SW480 (cell line): ENCODE results near the gene RXRG.

Source experiments
- DNase-seq: peaks from one replicate; pipeline ENCODE4 v3.0.0-alpha.2; 2016; ENCODE audit warnings: low spot score

The RXRG gene

GRCh38 chr1:165449131-165449530 is 4.2 kb upstream of the RXRG start:
- no peak for DNase-seq

DNA sequence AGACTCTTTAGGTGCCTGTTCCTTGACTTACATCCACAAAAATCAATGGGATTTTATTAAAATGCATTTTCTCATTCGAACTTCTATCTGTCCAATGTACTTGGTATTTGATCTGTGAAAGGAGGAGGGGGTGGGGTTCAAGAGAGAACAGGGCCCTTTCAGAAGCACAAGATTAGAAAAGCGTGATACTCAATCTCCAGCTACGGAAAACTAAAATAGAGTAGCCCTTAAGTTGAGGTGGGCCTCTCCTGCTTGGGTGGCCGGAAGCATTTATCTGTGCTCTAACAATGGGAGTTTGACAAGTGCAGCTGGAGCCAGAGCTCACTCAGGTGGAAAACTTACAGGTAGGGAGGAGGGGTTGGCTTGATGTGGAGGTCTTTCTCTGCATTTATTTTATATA is 462 bp upstream of the RXRG start:
- DNase-seq, result no peak

DNA sequence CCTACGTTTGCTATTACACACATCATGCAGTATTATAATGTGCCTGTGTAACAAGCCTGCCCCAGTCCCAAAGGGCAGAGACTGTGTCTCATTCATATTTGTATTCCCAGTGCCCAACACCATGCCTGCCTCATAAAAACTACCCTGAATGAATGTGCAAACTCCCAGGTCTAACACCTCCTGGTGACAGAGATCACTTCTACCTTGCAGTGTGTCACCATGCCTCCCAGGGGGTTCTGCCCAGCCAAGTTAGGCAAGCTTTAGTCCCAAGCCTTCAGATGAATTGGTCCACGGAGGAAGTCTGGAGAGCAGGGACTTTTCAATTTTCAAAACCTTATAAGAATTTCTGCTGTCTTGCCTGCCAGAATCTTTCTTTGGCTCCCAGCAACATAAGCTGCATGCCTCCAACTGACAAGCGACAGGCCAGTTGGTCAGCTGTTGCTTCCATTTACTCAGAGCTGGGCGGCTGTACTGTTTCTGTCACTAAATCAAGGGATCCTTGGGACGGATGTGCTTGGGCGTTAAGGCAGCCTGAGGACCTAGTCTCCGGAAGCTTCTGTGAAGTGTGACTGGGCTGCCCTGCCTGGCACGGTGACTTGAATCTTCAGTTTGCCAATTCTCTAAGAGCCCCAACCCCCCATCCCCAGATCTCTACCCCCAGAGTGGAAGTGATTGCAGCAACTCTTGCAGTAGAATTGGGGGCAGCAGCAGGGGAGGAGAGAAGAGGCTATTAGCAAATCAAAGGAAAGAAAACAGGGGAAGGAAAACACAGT is 1.2 kb downstream of the RXRG start:
- no peak for DNase-seq

- DNase-seq, result no peak
Measured at GRCh38 chr1:165442653-165443052, 2.3 kb downstream of the RXRG start.

- DNase-seq, result no peak
Measured at GRCh38 chr1:165442053-165442452, 2.9 kb downstream of the RXRG start.

- no peak for DNase-seq
Measured at GRCh38 chr1:165441166-165441880, 3.6 kb downstream of the RXRG start.

GRCh38 chr1:165439330-165439729 is 5.6 kb downstream of the RXRG start:
- no peak for DNase-seq

DNA sequence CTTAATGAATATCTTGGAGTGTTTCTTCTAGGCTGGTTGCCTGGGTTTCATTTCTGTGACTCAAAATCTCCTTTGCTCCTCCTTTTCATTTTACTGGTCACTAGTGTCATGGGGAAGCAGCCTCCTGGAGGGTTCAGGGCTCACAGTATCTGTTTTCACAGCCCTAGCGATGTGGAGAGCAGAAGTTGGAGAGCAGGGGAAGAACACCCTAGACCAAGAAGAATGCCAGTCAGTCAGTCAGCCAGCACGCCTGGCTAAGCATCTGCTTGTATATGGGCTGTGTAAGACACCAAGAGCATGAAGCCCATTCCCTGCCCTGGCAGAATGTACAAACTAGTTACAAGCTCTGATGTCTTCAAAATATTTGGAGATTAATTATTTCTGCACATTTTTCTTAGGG is 7.9 kb downstream of the RXRG start:
- no peak for DNase-seq

GRCh38 chr1:165435801-165436200 is 9.1 kb downstream of the RXRG start:
- no peak for DNase-seq

GRCh38 chr1:165434281-165434680 is 10.6 kb downstream of the RXRG start:
- DNase-seq, result no peak

GRCh38 chr1:165431079-165431478 is 13.8 kb downstream of the RXRG start:
- no peak for DNase-seq

DNA sequence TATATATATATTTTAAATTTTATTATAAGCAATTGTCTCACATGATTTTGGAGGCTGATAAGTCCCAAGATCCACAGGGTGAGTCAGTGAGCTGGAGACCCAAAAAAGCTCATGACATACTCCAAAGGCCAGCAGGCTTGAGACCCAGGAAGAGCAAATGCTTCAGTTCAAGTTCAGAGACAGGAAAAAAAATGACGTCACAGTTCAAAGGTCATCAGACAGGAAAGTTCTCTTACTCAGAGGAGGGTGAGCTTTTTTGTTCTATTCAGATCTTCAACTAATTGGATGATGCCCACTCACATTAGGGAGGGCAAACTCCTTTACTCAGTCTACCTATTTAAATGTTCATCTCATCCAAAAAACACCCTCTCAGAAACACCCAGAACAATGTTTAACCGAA is 18.2 kb downstream of the RXRG start:
- DNase-seq, result no peak

GRCh38 chr1:165425621-165426020 is 19.3 kb downstream of the RXRG start:
- no peak for DNase-seq

- DNase-seq, result no peak
Measured at GRCh38 chr1:165424454-165425216, 20.3 kb downstream of the RXRG start.

GRCh38 chr1:165423136-165423535 is 21.8 kb downstream of the RXRG start:
- no peak for DNase-seq

- no peak for DNase-seq
Measured at GRCh38 chr1:165420655-165421054, 24.3 kb downstream of the RXRG start.

GRCh38 chr1:165419839-165420238 is 25.1 kb downstream of the RXRG start:
- no peak for DNase-seq

DNA sequence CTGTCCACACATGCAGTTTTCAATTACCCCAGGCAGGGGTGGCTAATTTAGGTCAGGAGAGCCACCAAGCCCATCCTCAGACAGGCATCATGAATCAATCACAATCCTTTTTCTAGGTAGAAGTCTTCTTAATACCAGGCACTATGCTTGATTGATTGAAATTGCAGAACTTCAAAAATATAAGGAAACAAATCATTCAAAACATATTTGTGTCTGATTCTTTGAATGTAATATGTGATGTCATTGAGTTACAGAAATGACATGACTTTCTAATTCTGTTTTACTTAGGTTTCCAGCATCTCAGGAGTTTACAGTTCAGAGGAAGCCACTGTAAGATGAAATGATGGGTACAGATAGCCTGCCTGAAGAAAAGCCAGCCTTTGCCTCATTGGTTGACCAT is 26.7 kb downstream of the RXRG start:
- DNase-seq, result no peak

DNA sequence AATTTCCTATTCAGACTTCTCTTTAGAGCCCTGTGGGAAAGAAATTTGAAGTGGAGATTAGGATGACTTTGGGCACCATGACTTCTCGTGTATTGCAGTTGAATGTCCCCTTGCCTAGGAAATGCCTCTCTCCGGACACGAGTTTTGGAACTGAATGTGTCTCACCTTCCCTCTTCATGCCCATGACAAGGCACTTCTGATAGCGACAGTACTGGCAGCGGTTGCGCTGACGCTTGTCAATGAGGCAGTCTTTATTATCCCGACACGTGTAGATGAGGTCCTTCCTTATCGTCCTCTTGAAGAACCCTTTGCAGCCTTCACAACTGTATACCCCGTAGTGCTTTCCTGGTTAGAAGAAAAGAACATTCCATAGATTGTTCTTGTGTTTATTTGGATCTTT is 28.1 kb downstream of the RXRG start:
- no peak for DNase-seq

- no peak for DNase-seq
Measured at GRCh38 chr1:165415068-165415467, 29.9 kb downstream of the RXRG start.

DNA sequence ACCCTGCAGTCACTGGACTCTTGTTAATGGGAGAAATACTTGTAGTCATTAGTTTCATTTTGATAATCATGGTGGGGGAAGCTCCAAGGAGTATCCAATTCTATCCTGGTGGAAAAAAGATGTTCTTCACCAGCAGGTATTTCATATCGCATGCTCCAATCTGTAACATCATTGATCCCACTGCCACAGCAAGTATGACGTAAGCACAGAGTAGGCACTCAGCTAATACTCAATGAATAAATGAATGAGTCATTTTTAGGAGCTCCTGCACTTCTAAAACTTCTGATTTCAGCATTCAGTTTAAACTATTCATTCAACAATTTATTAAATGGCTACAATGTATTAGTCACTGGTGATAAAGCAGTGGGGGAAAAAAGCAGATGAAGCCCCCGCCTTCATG is 30.3 kb downstream of the RXRG start:
- no peak for DNase-seq

- DNase-seq, result no peak
Measured at GRCh38 chr1:165411396-165411795, 33.5 kb downstream of the RXRG start.
